HepG2 (cell line): ENCODE results near the gene IRAK4. TPM values are rescaled to one million over a fixed set of nuclear protein-coding genes. Genes with fewer than 3 reads are reported as not detected.

Experiments
- ATAC-seq: fragments of 200-7000 bp; cut with Tn5 transposase; 3 replicates; pipeline ENCODE4 v1.9.1; 2020; ENCODE audit warnings: mild to moderate bottlenecking, moderate library complexity
- BruUV-seq: library from RNA; stranded (reverse); fragments of 400-500 nt; replicated peaks from 2 replicates; lab custom pipeline; 2021; lab: Mats Ljungman, UMichigan
- CTCF ChIA-PET: fragments of 300-600 bp; formaldehyde crosslinking; extraction: SDS; loops from one replicate; lab custom pipeline; 2021; ENCODE audit warnings: low total read pairs, inconsistent platforms, low intra/inter-chr PET ratio; lab: Yijun Ruan, JAX
- POLR2A ChIA-PET: fragments of 350-600 bp; sonication (Branson Sonifier 250); formaldehyde crosslinking; loops from one replicate; lab custom pipeline; 2020; ENCODE audit warnings: antibody characterized with exemption, inconsistent platforms; lab: Yijun Ruan, JAX
- DNase-seq: peaks from one replicate; pipeline ENCODE4 v3.0.0-alpha.2; 2015; ENCODE audit warnings: low spot score
- FAIRE-seq: peaks from 3 replicates; lab custom pipeline; 2011; peaks lifted over from hg19 to GRCh38; lab: Jason Lieb, UNC
- H2AFZ ChIP-seq: one replicate; pipeline ENCODE4 v1.6.1; 2011; ENCODE audit warnings: low read length, inconsistent platforms
- H3K27ac ChIP-seq: fragments of 300-600 bp; 3 replicates; pipeline ENCODE4 v1.8.0; 2011; ENCODE audit warnings: mixed run types, mild to moderate bottlenecking, mixed read lengths, low read length, inconsistent platforms; ENCODE audit not compliant: insufficient read depth; ENCODE audit errors: extremely low read length
- H3K27me3 ChIP-seq, 2 experiments: fragments of 200-600 bp in 1 of 2; 2 replicates in 1 of 2; 3 replicates in 1 of 2; pipeline versions ENCODE4 v1.6.0 to v1.8.0; 2011; ENCODE audit warnings: low read length in 2 of 2, mild to moderate bottlenecking in 2 of 2, moderate library complexity in 2 of 2, inconsistent platforms in 1 of 2; ENCODE audit not compliant: insufficient read depth in 2 of 2, control insufficient read depth in 1 of 2
- H3K36me3 ChIP-seq, 2 experiments: fragments of 200-600 bp in 1 of 2; replicated peaks in 1 of 2; 2 replicates in 1 of 2; 3 replicates in 1 of 2; pipeline versions ENCODE4 v1.5.1 to v1.8.0; 2011; ENCODE audit warnings: low read length in 2 of 2, inconsistent platforms in 1 of 2; ENCODE audit not compliant: insufficient read depth in 2 of 2, control insufficient read depth in 1 of 2
- H3K4me1 ChIP-seq: 2 replicates; pipeline ENCODE4 v1.5.1; 2012; ENCODE audit warnings: low read length, inconsistent platforms; ENCODE audit not compliant: insufficient read depth
- H3K4me2 ChIP-seq: 2 replicates; pipeline ENCODE4 v1.6.0; 2011; ENCODE audit warnings: low read depth, low read length, inconsistent platforms
- H3K4me3 ChIP-seq, 3 experiments: fragments of 200-600 bp in 1 of 3; sonication (generic), shearing (Covaris generic) in 1 of 3; replicated peaks in 1 of 3; 2 replicates each; pipeline ENCODE4 v1.5.1; 2011 to 2016; ENCODE audit warnings: low read length in 3 of 3, inconsistent platforms in 2 of 3, low read depth in 2 of 3, mild to moderate bottlenecking in 2 of 3, control low read depth in 1 of 3, mixed read lengths in 1 of 3; ENCODE audit not compliant: insufficient read depth in 1 of 3
- H3K79me2 ChIP-seq: one replicate; pipeline ENCODE4 v1.6.1; 2011; ENCODE audit warnings: low read length, inconsistent platforms; ENCODE audit not compliant: insufficient read depth
- H3K9ac ChIP-seq: 2 replicates; pipeline ENCODE4 v1.6.0; 2011; ENCODE audit warnings: mild to moderate bottlenecking, low read depth, low read length, inconsistent platforms; ENCODE audit not compliant: insufficient read depth
- H3K9me3 ChIP-seq: 2 replicates; pipeline ENCODE4 v1.5.1; 2012; ENCODE audit warnings: mild to moderate bottlenecking, low read length
- H4K20me1 ChIP-seq: 2 replicates; pipeline ENCODE4 v1.6.0; 2011; ENCODE audit warnings: inconsistent platforms, mild to moderate bottlenecking, low read length, moderate library complexity; ENCODE audit not compliant: insufficient read depth
- CC2D1A ChIP-seq: sonication (generic); formaldehyde crosslinking; IDR thresholded peaks from 2 replicates; pipeline ENCODE4 v1.8.1; 2023; ENCODE audit warnings: mild to moderate bottlenecking, missing genetic modification reagents
- FOXA1 ChIP-seq, 2 experiments: fragments of 450-650 bp in 1 of 2; sonication (generic) in 1 of 2; formaldehyde crosslinking in 1 of 2; IDR thresholded peaks; 2 replicates each; pipeline versions ENCODE4 v1.4.0 to v1.6.1; 2016 to 2020; ENCODE audit warnings: missing genetic modification reagents in 1 of 2
- PCBP2 ChIP-seq: fragments of 200-400 bp; formaldehyde crosslinking; optimal IDR thresholded peaks from 2 replicates; pipeline ENCODE3; 2018; ENCODE audit warnings: low read length, low read depth; ENCODE audit not compliant: poor library complexity, severe bottlenecking
- REST ChIP-seq, 2 experiments: IDR thresholded peaks; 2 replicates each; pipeline ENCODE4 v1.6.1; 2011 to 2012; ENCODE audit warnings: low read length in 2 of 2, borderline replicate concordance in 1 of 2, low read depth in 1 of 2, mild to moderate bottlenecking in 1 of 2, moderate library complexity in 1 of 2
- WGBS: methylation state at CpG from one replicate; pipeline ENCODE4 v1.1.6; 2017; ENCODE audit warnings: low lambda C conversion rate; 5-methylcytosine and 5-hydroxymethylcytosine counted together
- in situ Hi-C: cut with HindIII; loops from 2 replicates; pipeline ENCODE4 v1.10.0; 2017; ENCODE audit warnings: low pct_unique_long_range_greater_than_20kb; ENCODE audit not compliant: extremely low pct_ligation_motif_present
- intact Hi-C: fragments of 100-400 bp; cut with micrococcal nuclease; formaldehyde crosslinking; loops from one replicate; pipeline ENCODE4 v1.10.0; 2022; ENCODE audit not compliant: unreplicated experiment
- polyA plus RNA-seq, 8 experiments: library from polyadenylated mRNA; depleted of rRNA in 3 of 8; stranded (reverse) in 7 of 8; unstranded in 1 of 8; fragments of >200 nt; fragmentation: Illumina TruSeq in 4 of 8; extraction: Trizol in 4 of 8; gene quantifications; 2 replicates each; pipeline versions ENCODE4 v1.2.1 to v1.2.3, GENCODE V29; 2011 to 2016; ENCODE audit warnings: low read depth in 4 of 8, missing spikeins in 1 of 8, mixed read lengths in 1 of 8; ENCODE audit not compliant: insufficient read depth in 1 of 8
- total RNA-seq, 5 experiments: library from RNA; depleted of rRNA; stranded (reverse); fragments of >200 nt; fragmentation: Illumina TruSeq; extraction: Trizol; gene quantifications; 2 replicates each; pipeline ENCODE4 v1.2.3, GENCODE V29; 2016; ENCODE audit warnings: low read depth in 1 of 5
- TF ChIP-seq, protein P1 (sequence below): sonication (generic); formaldehyde crosslinking; IDR thresholded peaks from 2 replicates; pipeline ENCODE4 v1.8.1; 2023; ENCODE audit warnings: mild to moderate bottlenecking, missing genetic modification reagents

IRAK4 gene
- total and polyA plus RNA-seq, 2 of the 13 experiments (the other 11 are each of a cell fraction or from before 2014, with no cell fraction given) = 6.6 to 7.1 TPM

GRCh38 chr12:43832463-43833168 lies 73.9 kb downstream of the IRAK4 start:
- WGBS = 48% methylated on average over 4 of the region's 4 CpGs
- no peak for FAIRE-seq
- ChIA-PET CTCF (no interaction called here), POLR2A (no interaction called here)
- Histone ChIP-seq H3K9me3 (no peaks in the 10 kb centered on the region), H3K36me3 (no peaks in the 10 kb centered on the region), H3K4me2 (no peak overlapping the region), H2AFZ (no peak overlapping the region), H3K27me3 (no peaks in the 10 kb centered on the region; a peak in 1 of 5 replicates), H3K27ac (no peak overlapping the region), H3K79me2 (no peaks in the 10 kb centered on the region), H3K4me1 (peaks cover 15% of the 10 kb centered on the region), H3K4me3 (no peak overlapping the region), H3K9ac (no peak overlapping the region), H4K20me1 (no peaks in the 10 kb centered on the region)
- DNase-seq = no peak
- in situ Hi-C loops = no loop called here
- no peak for TF ChIP-seq PCBP2
- TF ChIP-seq REST (IDR thresholded peaks at IDR 0.05; ENCODE audit: borderline replicate concordance in 1 of 2, low read depth in 1 of 2, low read length in 2 of 2) = peak in 1 of 2 experiments; percentile 73; a peak in 1 of 4 replicates
- TF ChIP-seq, protein P1, sequence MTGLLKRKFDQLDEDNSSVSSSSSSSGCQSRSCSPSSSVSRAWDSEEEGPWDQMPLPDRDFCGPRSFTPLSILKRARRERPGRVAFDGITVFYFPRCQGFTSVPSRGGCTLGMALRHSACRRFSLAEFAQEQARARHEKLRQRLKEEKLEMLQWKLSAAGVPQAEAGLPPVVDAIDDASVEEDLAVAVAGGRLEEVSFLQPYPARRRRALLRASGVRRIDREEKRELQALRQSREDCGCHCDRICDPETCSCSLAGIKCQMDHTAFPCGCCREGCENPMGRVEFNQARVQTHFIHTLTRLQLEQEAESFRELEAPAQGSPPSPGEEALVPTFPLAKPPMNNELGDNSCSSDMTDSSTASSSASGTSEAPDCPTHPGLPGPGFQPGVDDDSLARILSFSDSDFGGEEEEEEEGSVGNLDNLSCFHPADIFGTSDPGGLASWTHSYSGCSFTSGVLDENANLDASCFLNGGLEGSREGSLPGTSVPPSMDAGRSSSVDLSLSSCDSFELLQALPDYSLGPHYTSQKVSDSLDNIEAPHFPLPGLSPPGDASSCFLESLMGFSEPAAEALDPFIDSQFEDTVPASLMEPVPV (CRISPR knock-in tag) = no peak
- no peak for TF ChIP-seq CC2D1A (CRISPR knock-in tag)
- no peak for TF ChIP-seq FOXA1 (IDR thresholded peaks at IDR 0.05)
- TF ChIP-seq FOXA1 (CRISPR knock-in tag; IDR thresholded peaks at IDR 0.05) = no peak
- BruUV-seq = no TSS peak
- no peak for ATAC-seq
- intact Hi-C loops = no loop called here
